Fibroblast of the aortic adventitia (primary cell): ENCODE data around the gene CD226. TPM values are rescaled to one million over a fixed set of nuclear protein-coding genes. Genes with fewer than 3 reads are reported as not detected.

Experiments
- DNase-seq: peaks from one replicate; pipeline ENCODE4 v3.0.0-alpha.2; 2010; ENCODE audit warnings: low read depth
- H3K4me3 ChIP-seq: 2 replicates; pipeline ENCODE4 v1.5.1; 2011; ENCODE audit warnings: low read depth, mild to moderate bottlenecking, control low read depth, low read length, moderate library complexity
- total RNA-seq: library from RNA; depleted of rRNA; stranded (reverse); fragments of >200 nt; gene quantifications from 2 replicates; pipeline ENCODE4 v1.2.3, GENCODE V29; 2012; ENCODE audit warnings: low replicate concordance
- TF ChIP-seq, protein P1 (sequence below): IDR thresholded peaks from 2 replicates; pipeline ENCODE4 v1.5.1; 2011; ENCODE audit warnings: mild to moderate bottlenecking, low read length, control low read depth, inconsistent platforms; ENCODE audit not compliant: insufficient read depth

CD226 gene
- total RNA-seq, 1 donor: 0.99 TPM

- TF ChIP-seq, protein P1, sequence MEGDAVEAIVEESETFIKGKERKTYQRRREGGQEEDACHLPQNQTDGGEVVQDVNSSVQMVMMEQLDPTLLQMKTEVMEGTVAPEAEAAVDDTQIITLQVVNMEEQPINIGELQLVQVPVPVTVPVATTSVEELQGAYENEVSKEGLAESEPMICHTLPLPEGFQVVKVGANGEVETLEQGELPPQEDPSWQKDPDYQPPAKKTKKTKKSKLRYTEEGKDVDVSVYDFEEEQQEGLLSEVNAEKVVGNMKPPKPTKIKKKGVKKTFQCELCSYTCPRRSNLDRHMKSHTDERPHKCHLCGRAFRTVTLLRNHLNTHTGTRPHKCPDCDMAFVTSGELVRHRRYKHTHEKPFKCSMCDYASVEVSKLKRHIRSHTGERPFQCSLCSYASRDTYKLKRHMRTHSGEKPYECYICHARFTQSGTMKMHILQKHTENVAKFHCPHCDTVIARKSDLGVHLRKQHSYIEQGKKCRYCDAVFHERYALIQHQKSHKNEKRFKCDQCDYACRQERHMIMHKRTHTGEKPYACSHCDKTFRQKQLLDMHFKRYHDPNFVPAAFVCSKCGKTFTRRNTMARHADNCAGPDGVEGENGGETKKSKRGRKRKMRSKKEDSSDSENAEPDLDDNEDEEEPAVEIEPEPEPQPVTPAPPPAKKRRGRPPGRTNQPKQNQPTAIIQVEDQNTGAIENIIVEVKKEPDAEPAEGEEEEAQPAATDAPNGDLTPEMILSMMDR: no peak
- DNase-seq: no peak
- no peak overlapping the region for H3K4me3 ChIP-seq
Observed at GRCh38 chr18:69895066-69896047, 52.3 kb downstream of the CD226 start.

GRCh38 chr18:69894467-69894866, 53.2 kb downstream of the CD226 start:
- DNase-seq: no peak
- TF ChIP-seq, protein P1: no peak
- no peak overlapping the region for H3K4me3 ChIP-seq

DNA sequence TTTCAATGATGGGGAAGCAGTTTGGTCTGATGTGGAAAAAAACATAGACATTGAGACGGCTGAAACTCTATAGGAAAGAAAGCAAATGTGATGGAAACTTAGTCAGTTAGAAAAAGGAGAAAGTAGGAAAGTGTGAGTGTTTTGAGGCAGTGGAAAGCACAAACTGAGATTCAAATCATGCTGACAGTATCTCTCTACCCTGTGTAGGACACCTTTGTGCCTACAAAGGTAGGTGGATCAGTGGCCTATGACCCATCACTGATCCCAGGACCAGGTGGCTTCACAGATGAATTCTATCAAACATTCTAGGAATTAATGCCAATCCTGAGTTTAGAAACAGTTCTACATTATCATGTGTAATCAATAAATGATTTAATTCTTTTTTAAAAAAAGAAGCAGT, 57.1 kb downstream of the CD226 start:
- no peak overlapping the region for H3K4me3 ChIP-seq
- DNase-seq: no peak
- TF ChIP-seq, protein P1: no peak

- TF ChIP-seq, protein P1: no peak
- H3K4me3 ChIP-seq: no peak overlapping the region
- DNase-seq: no peak
Observed at GRCh38 chr18:69889009-69889408, 58.7 kb downstream of the CD226 start.

DNA sequence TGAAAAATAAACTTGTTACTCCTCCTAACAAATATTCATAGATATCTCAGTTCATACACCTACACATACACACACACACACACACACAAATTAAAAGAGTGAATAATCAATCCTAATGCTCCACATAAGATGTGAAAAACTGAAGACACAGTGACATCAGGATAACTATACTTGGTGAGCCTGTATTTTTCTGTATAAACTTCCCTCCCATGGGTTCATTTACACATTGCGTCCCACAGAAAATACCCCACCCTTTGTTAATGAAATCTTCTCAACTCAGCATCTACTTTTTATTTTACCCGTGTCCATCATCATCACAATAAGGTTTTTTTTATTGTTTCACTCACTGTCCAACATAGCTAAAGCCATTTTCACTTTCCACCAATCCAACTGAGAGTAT, 60.4 kb downstream of the CD226 start:
- no peak for DNase-seq
- TF ChIP-seq, protein P1: no peak

GRCh38 chr18:69885841-69886531, 61.7 kb downstream of the CD226 start:
- H3K4me3 ChIP-seq: no peak overlapping the region
- DNase-seq: no peak
- TF ChIP-seq, protein P1: no peak

More for the DNA sequence above, 60.4 kb downstream of the CD226 start:
- no peak overlapping the region for H3K4me3 ChIP-seq
